ENCODE measurements around the gene PPP6R1.

The PPP6R1 gene

DNA sequence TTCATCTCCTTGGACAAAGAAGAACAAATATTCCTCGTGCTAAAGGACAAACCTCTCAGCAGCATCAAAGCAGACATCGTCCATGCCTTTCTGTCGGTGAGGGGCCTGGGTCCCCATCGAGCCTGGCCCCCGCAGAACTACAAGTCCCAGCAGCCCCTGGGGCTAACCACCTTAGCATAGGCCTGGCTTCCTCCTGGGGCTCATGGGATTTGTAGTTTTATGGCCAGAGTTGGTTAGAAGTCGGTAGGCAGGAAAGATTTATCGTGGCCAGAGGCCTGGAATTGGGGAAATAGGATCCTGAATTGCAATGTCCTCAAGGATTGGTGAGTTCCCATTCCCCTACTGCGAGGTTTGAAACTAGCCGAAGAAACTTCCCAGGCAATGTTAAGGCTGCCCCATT is 46.7 kb upstream of the PPP6R1 start:
- TF ChIP-seq, protein P1, sequence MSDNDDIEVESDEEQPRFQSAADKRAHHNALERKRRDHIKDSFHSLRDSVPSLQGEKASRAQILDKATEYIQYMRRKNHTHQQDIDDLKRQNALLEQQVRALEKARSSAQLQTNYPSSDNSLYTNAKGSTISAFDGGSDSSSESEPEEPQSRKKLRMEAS (IDR thresholded peaks at IDR 0.05), result no peak
- 0 out of 2 replicates have a peak, but pooled peaks have one; percentile 14 for TF ChIP-seq CREB1 (IDR thresholded peaks at IDR 0.05; ENCODE audit: low read depth)

DNA sequence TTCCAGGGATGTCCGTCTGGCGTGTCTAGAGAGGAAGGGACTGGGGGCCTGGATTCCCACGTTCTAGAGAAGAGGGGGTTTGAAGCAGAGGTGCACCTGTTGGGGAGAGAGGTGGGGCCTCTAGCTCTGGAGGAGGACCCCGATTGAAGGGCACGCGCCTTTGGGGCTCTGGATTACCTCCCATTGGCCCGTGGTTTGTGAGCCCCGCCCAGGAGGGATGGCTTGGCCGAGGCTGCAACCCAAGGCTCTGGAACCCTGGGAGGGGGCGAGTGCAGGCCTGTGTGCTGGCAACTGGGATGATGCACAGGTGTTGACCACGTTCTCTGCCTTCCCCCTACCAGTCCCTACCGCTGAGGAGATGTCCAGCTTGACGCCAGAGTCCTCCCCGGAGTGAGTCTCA is 46.2 kb upstream of the PPP6R1 start:
- TF ChIP-seq CREB1 (IDR thresholded peaks at IDR 0.05; ENCODE audit: low read depth), result no peak
- TF ChIP-seq NFIC (IDR thresholded peaks at IDR 0.05), result no peak
- TF ChIP-seq ZBTB7A (IDR thresholded peaks at IDR 0.05; ENCODE audit: low read depth), result no peak
- no peak for TF ChIP-seq CEBPB (IDR thresholded peaks at IDR 0.05)
- TF ChIP-seq, protein P2, sequence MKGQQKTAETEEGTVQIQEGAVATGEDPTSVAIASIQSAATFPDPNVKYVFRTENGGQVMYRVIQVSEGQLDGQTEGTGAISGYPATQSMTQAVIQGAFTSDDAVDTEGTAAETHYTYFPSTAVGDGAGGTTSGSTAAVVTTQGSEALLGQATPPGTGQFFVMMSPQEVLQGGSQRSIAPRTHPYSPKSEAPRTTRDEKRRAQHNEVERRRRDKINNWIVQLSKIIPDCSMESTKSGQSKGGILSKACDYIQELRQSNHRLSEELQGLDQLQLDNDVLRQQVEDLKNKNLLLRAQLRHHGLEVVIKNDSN (IDR thresholded peaks at IDR 0.05), result no peak
- TF ChIP-seq, protein P3, sequence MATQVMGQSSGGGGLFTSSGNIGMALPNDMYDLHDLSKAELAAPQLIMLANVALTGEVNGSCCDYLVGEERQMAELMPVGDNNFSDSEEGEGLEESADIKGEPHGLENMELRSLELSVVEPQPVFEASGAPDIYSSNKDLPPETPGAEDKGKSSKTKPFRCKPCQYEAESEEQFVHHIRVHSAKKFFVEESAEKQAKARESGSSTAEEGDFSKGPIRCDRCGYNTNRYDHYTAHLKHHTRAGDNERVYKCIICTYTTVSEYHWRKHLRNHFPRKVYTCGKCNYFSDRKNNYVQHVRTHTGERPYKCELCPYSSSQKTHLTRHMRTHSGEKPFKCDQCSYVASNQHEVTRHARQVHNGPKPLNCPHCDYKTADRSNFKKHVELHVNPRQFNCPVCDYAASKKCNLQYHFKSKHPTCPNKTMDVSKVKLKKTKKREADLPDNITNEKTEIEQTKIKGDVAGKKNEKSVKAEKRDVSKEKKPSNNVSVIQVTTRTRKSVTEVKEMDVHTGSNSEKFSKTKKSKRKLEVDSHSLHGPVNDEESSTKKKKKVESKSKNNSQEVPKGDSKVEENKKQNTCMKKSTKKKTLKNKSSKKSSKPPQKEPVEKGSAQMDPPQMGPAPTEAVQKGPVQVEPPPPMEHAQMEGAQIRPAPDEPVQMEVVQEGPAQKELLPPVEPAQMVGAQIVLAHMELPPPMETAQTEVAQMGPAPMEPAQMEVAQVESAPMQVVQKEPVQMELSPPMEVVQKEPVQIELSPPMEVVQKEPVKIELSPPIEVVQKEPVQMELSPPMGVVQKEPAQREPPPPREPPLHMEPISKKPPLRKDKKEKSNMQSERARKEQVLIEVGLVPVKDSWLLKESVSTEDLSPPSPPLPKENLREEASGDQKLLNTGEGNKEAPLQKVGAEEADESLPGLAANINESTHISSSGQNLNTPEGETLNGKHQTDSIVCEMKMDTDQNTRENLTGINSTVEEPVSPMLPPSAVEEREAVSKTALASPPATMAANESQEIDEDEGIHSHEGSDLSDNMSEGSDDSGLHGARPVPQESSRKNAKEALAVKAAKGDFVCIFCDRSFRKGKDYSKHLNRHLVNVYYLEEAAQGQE (IDR thresholded peaks at IDR 0.05; ENCODE audit: low read depth), result no peak
- TF ChIP-seq TEAD4 (IDR thresholded peaks at IDR 0.05), result no peak
- no peak for TF ChIP-seq YY1 (IDR thresholded peaks at IDR 0.05; ENCODE audit: low read depth)
- TF ChIP-seq, protein P1 (IDR thresholded peaks at IDR 0.05), result no peak
- no peak for TF ChIP-seq EP300 (IDR thresholded peaks at IDR 0.05; ENCODE audit: borderline replicate concordance)
- no peak for TF ChIP-seq EGR1 (IDR thresholded peaks at IDR 0.05)
- TF ChIP-seq FOXM1 (IDR thresholded peaks at IDR 0.05; ENCODE audit: borderline replicate concordance, low read depth), result no peak
- no peak for TF ChIP-seq RAD21 (IDR thresholded peaks at IDR 0.05; ENCODE audit: low read depth)
- no peak for TF ChIP-seq TCF12 (IDR thresholded peaks at IDR 0.05; ENCODE audit: low read depth)
- no peak for TF ChIP-seq TAF1 (IDR thresholded peaks at IDR 0.05; ENCODE audit: low read depth)

DNA sequence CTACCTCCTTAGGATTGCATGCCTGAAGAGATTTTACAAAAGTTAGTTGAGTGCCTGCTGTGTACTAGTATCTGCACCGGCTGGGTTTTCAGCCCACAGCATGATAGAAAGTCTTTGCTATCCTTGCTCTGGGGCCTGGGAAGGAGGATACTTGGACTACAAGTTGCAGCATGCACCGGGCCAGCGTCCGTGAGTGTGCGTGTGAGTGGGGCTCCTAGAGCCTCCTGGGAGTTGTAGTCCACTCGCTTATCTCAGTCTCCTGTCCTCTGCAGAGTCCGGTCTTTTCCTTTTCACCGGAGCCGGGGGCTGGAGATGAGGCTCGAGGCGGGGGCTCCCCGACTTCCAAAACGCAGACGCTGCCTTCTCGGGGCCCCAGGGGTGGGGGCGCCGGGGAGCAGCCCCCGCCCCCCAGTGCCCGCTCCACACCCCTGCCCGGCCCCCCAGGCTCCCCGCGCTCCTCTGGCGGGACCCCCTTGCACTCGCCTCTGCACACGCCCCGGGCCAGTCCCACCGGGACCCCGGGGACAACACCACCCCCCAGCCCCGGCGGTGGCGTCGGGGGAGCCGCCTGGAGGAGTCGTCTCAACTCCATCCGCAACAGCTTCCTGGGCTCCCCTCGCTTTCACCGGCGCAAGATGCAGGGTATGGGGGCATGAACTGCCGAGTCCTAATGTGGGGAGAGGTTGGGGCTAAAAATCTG is 45.6 kb upstream of the PPP6R1 start:
- TF ChIP-seq, protein P1 (IDR thresholded peaks at IDR 0.05), result no peak
- no peak for TF ChIP-seq TCF12 (IDR thresholded peaks at IDR 0.05; ENCODE audit: low read depth)
- TF ChIP-seq FOXM1 (IDR thresholded peaks at IDR 0.05; ENCODE audit: borderline replicate concordance, low read depth), result no peak
- TF ChIP-seq NFIC (IDR thresholded peaks at IDR 0.05), result no peak
- no peak for TF ChIP-seq RAD21 (IDR thresholded peaks at IDR 0.05; ENCODE audit: low read depth)
- no peak for TF ChIP-seq YY1 (IDR thresholded peaks at IDR 0.05; ENCODE audit: low read depth)

DNA sequence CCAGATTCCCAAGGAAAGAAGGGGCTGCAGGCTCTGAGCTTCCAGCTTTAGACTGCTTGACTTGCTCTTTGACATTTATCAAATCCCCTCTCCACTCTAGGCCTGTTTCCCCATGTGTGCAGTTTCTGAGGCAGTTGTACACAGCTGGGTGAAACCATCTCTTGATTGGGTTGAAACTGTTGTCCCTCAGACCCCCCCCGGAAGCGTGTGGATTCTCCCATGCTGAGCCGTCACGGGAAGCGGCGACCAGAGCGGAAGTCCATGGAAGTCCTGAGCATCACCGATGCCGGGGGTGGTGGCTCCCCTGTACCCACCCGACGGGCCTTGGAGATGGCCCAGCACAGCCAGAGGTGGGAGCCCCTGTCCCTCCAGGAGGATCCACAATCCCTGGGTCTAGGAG is 44.7 kb upstream of the PPP6R1 start:
- no peak for TF ChIP-seq FOXM1 (IDR thresholded peaks at IDR 0.05; ENCODE audit: borderline replicate concordance, low read depth)
- no peak for TF ChIP-seq EP300 (IDR thresholded peaks at IDR 0.05; ENCODE audit: borderline replicate concordance)
- TF ChIP-seq NFIC (IDR thresholded peaks at IDR 0.05), result no peak
- TF ChIP-seq, protein P1 (IDR thresholded peaks at IDR 0.05), result no peak
- TF ChIP-seq YY1 (IDR thresholded peaks at IDR 0.05; ENCODE audit: low read depth), result no peak
- TF ChIP-seq CREB1 (IDR thresholded peaks at IDR 0.05; ENCODE audit: low read depth), result no peak
- no peak for TF ChIP-seq ZBTB7A (IDR thresholded peaks at IDR 0.05; ENCODE audit: low read depth)
- no peak for TF ChIP-seq EGR1 (IDR thresholded peaks at IDR 0.05)
- TF ChIP-seq TAF1 (IDR thresholded peaks at IDR 0.05; ENCODE audit: low read depth), result no peak
- TF ChIP-seq TEAD4 (IDR thresholded peaks at IDR 0.05), result no peak

DNA sequence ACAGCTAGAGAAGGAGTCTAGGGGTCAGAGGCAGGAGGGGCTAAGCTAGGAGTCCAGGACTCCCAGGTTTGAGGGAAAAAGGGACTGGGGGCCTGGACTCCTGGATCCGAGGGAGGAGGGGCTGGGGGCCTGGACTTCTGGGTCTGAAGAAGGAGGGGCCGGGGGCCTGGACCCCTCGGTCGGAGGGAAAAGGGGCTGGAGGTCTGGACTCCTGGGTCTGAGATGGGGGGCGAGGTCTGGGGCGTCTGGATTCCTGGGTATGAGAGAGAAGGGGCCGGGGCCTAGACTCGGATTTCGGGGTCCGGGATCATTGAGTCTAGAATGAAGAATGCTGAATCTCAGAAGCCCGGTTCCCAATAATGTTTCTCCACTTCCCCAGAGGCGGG is 43.5 kb upstream of the PPP6R1 start:
- no peak for TF ChIP-seq ZBTB7A (IDR thresholded peaks at IDR 0.05; ENCODE audit: low read depth)
- TF ChIP-seq TCF12 (IDR thresholded peaks at IDR 0.05; ENCODE audit: low read depth), result no peak
- TF ChIP-seq EP300 (IDR thresholded peaks at IDR 0.05; ENCODE audit: borderline replicate concordance), result no peak
- TF ChIP-seq, protein P3 (IDR thresholded peaks at IDR 0.05; ENCODE audit: low read depth), result no peak
- no peak for TF ChIP-seq CEBPB (IDR thresholded peaks at IDR 0.05)
- TF ChIP-seq, protein P1 (IDR thresholded peaks at IDR 0.05), result no peak
- TF ChIP-seq EGR1 (IDR thresholded peaks at IDR 0.05), result no peak
- TF ChIP-seq TEAD4 (IDR thresholded peaks at IDR 0.05), result no peak
- no peak for TF ChIP-seq RAD21 (IDR thresholded peaks at IDR 0.05; ENCODE audit: low read depth)
- TF ChIP-seq, protein P2 (IDR thresholded peaks at IDR 0.05), result no peak

Measured in Ishikawa (cell line).